SKM-1 (cell line): ENCODE measurements around the gene AJUBA.
"Not testable (repeated sequence)": the region's sequence is repeated elsewhere in the genome, so short reads cannot be mapped to it uniquely, and the experiment has no call there.

ENCODE experiments used
- DNase-seq: peaks from one replicate; lab custom pipeline; 2025; ENCODE audit not compliant: unreplicated experiment; lab: John Stamatoyannopoulos, UW

Gene AJUBA

GRCh38 chr14:23006544-23007419, 24.4 kb upstream of the AJUBA start:
- DNase-seq = peak; percentile 69

- DNase-seq = no peak
Observed at GRCh38 chr14:23006188-23006534, 23.8 kb upstream of the AJUBA start.

GRCh38 chr14:23005451-23006187, 23.3 kb upstream of the AJUBA start:
- no peak for DNase-seq

GRCh38 chr14:23004274-23004673, 21.9 kb upstream of the AJUBA start:
- DNase-seq = not testable (repeated sequence)

- no peak for DNase-seq
Observed at GRCh38 chr14:23002592-23002991, 20.2 kb upstream of the AJUBA start.

DNA sequence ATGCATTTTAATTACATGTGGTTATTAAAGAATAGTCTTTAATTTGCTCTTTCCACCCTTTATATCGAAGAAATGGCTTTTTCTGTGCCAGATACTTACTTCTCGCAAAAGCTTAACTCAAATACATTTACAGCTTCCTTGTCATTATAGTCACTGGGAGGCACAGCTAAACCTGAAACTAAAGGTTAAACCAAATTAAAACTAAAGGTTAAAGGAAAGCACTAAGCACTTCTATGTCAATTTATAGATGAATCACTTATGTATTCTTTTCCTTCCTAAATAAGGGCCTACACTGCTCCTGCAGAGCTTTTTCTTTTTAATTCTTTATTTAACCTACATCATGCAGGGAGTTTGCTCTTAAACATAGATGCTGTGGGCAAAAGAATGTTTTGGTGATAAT, 18.5 kb upstream of the AJUBA start:
- DNase-seq = no peak

DNA sequence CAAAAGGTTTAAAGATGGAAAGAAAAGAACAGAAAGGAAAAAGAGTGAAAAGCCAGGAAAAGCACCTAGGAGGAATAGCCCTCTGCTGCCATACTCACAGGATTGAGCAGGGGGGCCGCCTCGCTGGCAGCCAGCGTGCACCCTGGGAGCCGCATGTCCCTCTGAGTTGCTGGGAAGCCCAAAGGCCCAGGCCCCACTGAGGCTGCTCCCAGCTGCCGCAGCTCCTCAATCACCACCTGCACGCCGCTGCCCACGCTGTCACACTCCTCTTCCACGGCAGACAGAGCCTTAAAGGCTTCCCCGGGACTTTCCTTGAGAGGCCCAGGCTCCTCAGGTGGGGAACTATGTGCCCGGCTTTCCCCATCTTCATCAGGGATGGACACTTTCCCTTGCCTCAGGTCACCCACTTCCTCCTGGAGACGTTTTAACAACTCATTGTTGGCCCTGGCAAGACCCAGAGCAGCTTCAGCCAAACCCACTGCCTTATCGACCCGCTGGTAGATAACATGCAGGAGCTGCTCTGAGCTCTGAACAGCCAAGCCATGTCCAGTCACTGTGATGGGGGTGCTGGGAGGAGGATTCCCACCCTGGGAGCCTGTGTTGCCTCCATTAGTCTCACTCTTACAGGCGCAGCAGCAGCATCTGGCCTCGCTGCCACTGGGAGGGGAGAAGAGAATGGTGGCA, 16.1 kb upstream of the AJUBA start:
- DNase-seq = no peak

DNA sequence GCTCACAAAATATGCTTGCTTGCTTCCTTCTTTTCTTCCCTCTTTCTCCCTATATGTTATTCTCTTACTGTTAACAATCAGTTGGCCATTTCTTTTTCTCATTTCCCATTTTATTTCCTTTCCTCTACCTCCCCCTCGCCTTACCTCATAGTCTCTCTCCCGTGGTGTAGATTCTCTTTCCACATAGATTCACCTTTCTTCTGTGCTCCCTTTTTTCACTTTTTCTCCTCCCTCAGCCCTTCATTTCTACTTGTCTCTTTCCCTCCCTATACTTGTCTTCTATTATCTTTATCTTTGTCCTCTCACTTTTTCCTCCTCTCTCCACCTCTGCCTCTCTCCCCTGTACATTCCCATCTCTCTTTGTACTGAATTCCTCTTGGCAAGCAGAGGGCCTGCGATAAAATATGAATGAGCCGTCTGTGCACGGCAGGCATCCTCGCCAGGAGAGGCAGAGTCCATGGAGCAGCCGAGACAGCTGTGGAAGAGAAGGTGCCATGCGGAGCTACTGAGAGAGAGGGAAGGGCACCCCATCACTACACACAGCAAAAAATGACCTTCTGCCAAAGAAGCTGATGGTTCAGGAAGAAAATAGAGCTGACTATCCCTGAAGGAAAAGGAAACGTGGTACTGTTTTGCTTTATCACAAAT, 15.4 kb upstream of the AJUBA start:
- no peak for DNase-seq

DNA sequence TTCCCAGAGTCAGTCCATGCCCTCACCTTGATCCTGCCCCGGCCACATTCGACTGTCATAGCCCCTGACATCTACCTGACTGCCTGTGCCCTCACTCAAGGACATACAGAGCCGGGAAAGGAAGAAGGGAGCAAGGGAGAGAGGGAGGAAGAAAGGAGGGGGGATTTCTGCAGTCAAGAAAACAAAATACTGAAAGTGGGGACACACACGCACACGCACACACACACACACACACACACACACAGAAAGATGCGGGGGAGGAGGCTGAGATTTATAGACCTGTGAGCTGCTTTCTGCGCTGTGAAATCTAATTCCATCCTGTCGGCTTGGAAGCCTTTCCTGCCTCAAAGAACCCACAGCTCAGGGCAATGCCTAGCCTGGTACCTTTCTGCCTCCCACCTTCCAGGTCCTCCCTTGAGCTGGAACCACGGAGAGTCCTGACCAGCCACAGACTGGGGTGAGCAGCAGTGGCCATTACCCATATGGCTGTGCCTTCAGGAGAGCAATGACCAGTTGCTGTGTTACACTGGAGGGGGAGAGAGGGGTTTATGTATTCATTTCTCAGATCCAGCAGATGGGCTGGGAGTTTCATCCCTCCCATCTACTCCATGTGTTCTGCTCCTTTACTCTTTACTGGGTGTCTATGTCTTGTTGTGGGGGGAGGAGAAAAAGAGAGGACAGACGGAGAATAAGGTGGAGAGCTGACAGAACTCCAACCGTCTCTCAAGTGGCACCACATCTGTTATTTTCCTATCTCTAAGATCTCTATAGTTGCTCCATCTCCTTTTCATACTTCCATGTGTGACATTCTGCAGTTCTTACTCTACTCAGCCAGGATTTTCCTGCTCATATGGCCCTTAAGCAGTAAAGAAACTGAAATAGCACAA, 14.7 kb upstream of the AJUBA start:
- no peak for DNase-seq

DNA sequence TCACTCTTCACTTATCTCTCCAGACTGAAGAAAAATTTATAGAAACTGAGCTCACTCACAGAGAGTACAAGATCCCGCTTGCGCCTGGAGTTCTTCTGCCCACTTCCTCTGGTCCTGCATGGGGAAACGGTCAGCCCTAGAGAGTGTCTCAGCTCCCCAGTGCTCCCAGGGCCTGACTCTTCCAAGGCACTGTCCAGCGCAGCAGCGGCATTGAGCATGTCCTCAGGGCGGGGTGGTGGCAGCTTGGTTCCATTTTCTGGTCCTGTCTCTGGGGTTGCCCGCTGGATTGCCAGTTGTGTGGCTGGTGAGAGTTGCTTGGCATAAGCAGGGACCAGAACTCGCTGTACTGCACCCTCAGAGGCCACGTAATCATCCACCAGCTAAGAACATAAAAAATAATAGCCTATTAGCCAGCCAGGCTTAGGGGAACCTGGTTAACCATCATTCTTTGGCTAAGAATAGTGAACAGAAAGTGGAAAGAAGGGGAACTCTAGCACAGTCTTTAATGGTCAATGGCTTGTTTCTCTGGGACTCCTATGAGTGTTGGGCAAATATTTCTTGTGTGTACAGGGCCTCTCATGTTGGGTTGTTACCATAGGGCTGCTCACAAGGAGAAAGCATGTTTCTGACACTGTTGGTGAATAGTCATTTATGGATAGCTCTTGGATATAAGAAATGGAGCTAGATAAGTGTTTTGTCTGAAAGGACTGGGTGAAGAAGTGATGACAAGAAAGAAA, 13.7 kb upstream of the AJUBA start:
- no peak for DNase-seq

DNA sequence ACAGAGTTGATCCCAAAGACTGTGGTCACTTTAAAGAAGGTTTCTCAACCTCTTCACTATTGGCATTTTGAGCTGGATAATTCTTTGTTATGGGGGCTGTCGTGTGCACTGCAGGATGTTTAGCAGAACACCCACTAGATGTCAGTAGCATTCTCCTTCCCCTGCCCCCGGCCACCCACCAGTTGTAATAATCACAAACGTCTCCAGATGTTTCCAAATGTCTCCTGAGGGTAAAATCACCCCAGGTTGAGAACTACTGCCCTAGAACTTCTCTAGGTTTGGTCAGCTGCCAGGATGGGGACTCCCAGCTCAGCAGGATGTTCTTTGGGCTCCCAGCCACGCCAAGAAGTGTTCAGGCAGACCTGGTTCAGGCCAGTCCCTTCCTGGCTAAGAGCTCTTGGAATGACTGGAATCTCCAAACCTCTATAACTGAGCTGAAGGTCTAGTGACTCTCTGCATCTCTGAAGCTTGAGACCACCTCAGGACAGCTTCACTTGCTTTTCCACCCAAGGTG, 12.5 kb upstream of the AJUBA start:
- no peak for DNase-seq

GRCh38 chr14:22993517-22993916, 11.2 kb upstream of the AJUBA start:
- DNase-seq = no peak

DNA sequence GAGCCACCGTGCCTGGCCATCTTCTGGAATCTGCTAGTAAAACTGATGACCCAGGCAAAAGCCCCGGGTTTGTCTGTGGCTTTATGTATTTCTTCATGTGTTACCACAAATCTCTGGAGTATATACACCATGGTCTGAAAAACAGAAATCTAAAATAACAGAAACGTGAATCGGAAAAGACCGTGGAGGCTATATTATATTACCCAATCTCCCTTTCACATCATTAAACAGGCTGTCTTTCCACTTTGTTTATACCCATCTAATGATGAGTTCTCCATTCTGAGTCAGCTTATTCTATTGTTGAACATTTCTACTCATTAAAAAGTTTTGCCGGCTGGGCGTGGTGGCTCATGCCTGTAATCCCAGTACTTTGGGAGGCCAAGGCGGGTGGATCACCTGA, 9.5 kb upstream of the AJUBA start:
- no peak for DNase-seq

DNA sequence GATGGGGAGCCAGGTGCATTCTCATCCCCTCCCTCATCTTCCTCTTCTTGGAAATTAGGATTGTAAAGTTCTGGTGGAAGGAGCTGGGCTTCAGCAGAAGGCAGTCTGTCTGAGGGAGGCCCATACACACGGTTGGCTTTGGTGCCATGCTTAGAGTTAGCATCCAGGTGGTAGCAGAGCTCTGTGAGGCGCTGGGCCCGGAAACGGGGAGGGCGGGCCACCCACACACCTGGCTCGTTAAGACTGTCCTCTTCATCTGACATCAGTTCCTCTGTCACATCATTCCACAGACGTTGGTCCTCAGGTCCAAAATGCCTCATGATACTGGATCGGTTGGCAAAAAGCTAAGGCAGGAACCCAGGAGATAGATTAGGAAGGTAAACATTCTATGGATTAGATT, 4.9 kb upstream of the AJUBA start:
- no peak for DNase-seq

DNA sequence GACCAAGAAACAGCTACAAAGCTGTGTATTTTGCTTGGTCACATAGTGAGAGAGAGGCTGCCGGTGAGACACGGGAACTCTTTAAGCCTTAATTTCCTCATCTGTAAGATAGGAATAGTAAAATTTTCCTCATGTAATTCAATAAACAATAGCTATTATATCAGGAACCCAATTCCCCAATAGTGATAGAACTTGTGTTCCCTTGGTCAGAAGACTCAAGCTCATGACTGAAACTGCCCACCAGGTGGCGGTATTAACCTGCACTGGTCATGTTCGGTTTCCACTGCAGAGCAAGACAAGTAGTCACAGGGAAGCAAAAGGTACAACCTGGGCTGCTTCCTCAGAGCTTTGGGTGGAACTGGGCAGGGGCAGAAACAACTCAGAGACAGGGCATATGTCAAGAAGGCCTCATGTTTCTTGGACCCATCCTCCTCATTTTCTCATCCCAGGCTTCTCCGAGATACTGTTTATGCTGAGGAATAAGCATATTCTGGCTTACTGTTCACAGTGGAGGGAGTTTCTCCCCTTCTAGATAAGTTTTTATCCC, 4.2 kb upstream of the AJUBA start:
- DNase-seq = peak; percentile 29

DNA sequence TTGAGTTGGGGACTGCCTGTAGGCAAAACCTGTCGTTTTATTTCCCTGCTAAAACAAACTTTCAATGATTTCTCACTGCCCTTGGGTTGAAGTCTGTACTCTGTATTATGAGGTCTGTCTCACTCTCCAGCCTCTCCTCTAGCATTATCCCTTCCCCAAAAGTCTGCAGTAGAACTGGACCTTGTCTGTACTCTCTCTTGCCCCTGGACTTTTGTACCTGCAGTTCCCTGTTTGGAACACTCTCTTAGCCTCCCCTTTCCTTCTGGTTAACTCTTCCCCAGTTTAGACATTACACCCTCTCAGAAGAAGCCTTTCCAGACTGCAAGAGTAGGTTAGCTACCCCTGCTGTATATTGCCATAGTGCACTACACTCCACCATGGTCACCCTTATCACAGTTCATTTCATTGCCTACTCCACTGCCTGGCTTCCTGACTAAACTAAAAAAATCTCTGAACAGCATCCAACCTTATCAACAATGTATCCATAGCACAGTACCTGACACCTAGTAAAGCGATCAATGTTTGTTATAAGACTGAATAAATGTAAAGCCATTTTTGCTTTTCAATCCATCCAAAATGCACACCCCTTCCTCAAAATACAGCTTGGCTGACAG, 3.6 kb upstream of the AJUBA start:
- DNase-seq = no peak

DNA sequence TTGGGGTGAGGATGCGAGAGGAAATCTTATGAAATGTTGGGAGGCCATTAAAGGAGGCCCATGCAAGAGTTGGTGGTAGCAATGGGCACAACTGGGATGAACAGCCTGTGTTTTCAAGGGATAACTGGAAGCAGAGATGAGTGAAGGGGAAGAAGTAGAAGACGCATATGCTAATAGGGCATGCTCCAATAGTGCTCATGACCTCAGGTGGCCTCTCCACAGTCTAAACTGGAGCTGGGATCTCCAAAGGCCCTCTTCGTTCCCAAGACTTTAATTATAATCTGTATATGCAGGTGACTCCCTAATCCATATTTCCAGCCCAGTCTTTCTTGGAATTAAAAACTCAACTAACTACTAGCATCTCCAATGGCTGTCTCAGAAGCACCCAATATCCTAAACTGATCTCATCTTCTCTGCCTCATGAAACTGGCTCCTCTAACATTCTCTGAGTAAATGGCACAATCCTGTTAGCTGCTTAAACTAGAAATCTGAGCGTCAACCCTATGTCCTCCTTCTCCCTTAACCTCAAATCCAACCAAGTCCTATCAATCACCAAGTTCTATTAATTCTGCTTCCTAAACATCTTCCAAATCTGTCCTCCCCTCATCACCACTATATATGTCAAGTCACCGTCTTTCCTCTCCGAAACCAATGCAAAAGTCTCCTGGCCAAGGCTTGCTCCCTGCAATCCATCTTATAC, 2.8 kb upstream of the AJUBA start:
- DNase-seq = no peak

GRCh38 chr14:22981876-22982476, 375 bp downstream of the AJUBA start:
- DNase-seq = no peak
